ENCODE measurements around the gene MAX.

DNA sequence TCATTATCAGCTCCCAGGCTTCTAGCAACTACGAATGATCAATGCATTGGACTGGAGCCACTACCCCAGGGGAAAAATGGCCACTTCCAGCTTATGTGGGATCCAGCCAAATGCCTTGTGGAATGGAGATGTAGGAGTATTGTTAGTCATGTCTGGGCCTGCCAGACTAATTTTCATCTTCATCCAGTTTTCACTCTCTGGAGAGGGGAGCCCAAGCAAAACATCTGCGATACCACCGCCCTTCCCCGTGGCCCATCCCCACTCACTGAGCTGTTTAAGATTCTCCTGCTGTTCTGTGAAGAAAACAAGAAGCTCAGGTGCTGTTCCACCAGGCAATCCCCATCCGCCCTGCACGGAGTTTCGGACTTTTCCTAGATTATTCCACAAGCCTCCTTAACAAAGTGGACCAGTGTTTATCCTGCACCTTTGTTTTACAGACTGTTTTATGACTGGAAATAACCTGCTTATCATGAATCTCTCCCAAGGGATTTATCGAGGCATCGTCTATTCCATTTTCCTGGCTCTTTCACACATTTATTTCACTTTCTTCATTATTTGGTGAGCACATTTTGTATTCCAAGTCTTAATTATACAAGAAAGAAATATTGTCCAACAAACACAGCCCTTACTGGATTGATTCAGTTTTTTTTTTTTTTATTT is 35.5 kb upstream of the MAX start:
- TF ChIP-seq GFI1B (tag by site-specific recombination; IDR thresholded peaks at IDR 0.05) (no peak), PBX3 (CRISPR knock-in tag; IDR thresholded peaks at IDR 0.05) (no peak), ZNF121 (tag by site-specific recombination; IDR thresholded peaks at IDR 0.05) (no peak), ZNF23 (tag by site-specific recombination; IDR thresholded peaks at IDR 0.05; ENCODE audit: borderline replicate concordance) (no peak), ZNF274 (IDR thresholded peaks at IDR 0.05; ENCODE audit: low read length) (no peak), ZNF274 (tag by site-specific recombination; IDR thresholded peaks at IDR 0.05; ENCODE audit: borderline replicate concordance) (no peak), KLF7 (tag by site-specific recombination; IDR thresholded peaks at IDR 0.05; ENCODE audit: borderline replicate concordance) (no peak), ZNF138 (tag by site-specific recombination; IDR thresholded peaks at IDR 0.05; ENCODE audit: borderline replicate concordance) (no peak), INSM2 (tag by site-specific recombination; IDR thresholded peaks at IDR 0.05) (no peak), ZBTB1 (tag by site-specific recombination; IDR thresholded peaks at IDR 0.05) (no peak)
- TF ChIP-seq, protein P1, sequence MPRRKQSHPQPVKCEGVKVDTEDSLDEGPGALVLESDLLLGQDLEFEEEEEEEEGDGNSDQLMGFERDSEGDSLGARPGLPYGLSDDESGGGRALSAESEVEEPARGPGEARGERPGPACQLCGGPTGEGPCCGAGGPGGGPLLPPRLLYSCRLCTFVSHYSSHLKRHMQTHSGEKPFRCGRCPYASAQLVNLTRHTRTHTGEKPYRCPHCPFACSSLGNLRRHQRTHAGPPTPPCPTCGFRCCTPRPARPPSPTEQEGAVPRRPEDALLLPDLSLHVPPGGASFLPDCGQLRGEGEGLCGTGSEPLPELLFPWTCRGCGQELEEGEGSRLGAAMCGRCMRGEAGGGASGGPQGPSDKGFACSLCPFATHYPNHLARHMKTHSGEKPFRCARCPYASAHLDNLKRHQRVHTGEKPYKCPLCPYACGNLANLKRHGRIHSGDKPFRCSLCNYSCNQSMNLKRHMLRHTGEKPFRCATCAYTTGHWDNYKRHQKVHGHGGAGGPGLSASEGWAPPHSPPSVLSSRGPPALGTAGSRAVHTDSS (tag by site-specific recombination; IDR thresholded peaks at IDR 0.05): no peak
- TF ChIP-seq, protein P2, sequence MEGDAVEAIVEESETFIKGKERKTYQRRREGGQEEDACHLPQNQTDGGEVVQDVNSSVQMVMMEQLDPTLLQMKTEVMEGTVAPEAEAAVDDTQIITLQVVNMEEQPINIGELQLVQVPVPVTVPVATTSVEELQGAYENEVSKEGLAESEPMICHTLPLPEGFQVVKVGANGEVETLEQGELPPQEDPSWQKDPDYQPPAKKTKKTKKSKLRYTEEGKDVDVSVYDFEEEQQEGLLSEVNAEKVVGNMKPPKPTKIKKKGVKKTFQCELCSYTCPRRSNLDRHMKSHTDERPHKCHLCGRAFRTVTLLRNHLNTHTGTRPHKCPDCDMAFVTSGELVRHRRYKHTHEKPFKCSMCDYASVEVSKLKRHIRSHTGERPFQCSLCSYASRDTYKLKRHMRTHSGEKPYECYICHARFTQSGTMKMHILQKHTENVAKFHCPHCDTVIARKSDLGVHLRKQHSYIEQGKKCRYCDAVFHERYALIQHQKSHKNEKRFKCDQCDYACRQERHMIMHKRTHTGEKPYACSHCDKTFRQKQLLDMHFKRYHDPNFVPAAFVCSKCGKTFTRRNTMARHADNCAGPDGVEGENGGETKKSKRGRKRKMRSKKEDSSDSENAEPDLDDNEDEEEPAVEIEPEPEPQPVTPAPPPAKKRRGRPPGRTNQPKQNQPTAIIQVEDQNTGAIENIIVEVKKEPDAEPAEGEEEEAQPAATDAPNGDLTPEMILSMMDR (tag by site-specific recombination; IDR thresholded peaks at IDR 0.05): no peak
